ENCODE data around the gene FLOT1. TPM values are rescaled to one million over a fixed set of nuclear protein-coding genes. Genes with fewer than 3 reads are reported as not detected.

FLOT1 gene
- total and polyA plus RNA-seq, 7 experiments from 2014 or later: 59.4 to 204 (median 85.4) TPM

- DNase-seq (no peak), ATAC-seq (no peak)
- Mint-ChIP-seq H3K27ac (peak overlapping the region in 2 of 9 donors; percentile 10 to 52), H3K4me3 (no peak overlapping the region), H3K36me3 (peaks cover 0 to 3% (median 0%) of the 10 kb centered on the region in 5 donors), H3K9me3 (peaks cover 0 to 3% (median 0%) of the 10 kb centered on the region in 11 donors), H3K27me3 (peaks cover 0 to 4% (median 0%) of the 10 kb centered on the region in 5 donors), H3K4me1 (peaks cover 27 to 84% (median 65%) of the 10 kb centered on the region in 7 donors)
- H3K9me3 ChIP-seq (ENCODE audit: control insufficient read depth in 2 of 3, low read length in 3 of 3): no peaks in the 10 kb centered on the region
- CTCF ChIA-PET: interaction anchor here (0.8 to 1.9 kb wide), 2 partner anchors 12 to 46 kb away, joined by 4 to 5 read pairs; no protein-coding TSS in a partner anchor
- intact Hi-C loops (cut with micrococcal nuclease): no loop called here
- H3K36me3 ChIP-seq (ENCODE audit: control insufficient read depth in 2 of 3, insufficient read depth in 3 of 3, low read length in 3 of 3): no peaks in the 10 kb centered on the region
- no peak overlapping the region for H3K27ac ChIP-seq (ENCODE audit: low read depth, low read length)
- H3K4me1 ChIP-seq (ENCODE audit: control insufficient read depth in 2 of 2, insufficient read depth in 2 of 2, low read length in 2 of 2): peaks cover 0 to 12% of the 10 kb centered on the region in 2 donors
- H3K4me3 ChIP-seq (ENCODE audit: low read length): no peak overlapping the region
- H3K27me3 ChIP-seq (ENCODE audit: control insufficient read depth in 2 of 2, insufficient read depth in 2 of 2, low read length in 2 of 2): no peaks in the 10 kb centered on the region
- POLR2A ChIA-PET: interaction anchor here (0.6 to 1.3 kb wide), 5 partner anchors 10 to 53 kb away, joined by 3 to 9 read pairs (median 3); no protein-coding TSS in a partner anchor
Measured at GRCh38 chr6:30776390-30777154, 34.1 kb upstream of the FLOT1 start.

- no peak overlapping the region for H3K4me3 Mint-ChIP-seq
- CTCF ChIA-PET: no interaction called here
- no peak overlapping the region for H3K27ac ChIP-seq (ENCODE audit: low read depth, low read length)
- H3K27ac Mint-ChIP-seq: peak overlapping the region in 1 of 9 donors; percentile 43
- DNase-seq (no peak), ATAC-seq (no peak)
- peaks cover 0 to 3% (median 0%) of the 10 kb centered on the region in 5 donors for H3K36me3 Mint-ChIP-seq
- peaks cover 0 to 4% (median 0%) of the 10 kb centered on the region in 5 donors for H3K27me3 Mint-ChIP-seq
- peaks cover 19 to 80% (median 66%) of the 10 kb centered on the region in 7 donors for H3K4me1 Mint-ChIP-seq
- H3K4me3 ChIP-seq (ENCODE audit: low read length): no peak overlapping the region
- no peaks in the 10 kb centered on the region for H3K9me3 ChIP-seq (ENCODE audit: control insufficient read depth in 2 of 3, low read length in 3 of 3)
- intact Hi-C loops (cut with micrococcal nuclease): no loop called here
- no peaks in the 10 kb centered on the region for H3K36me3 ChIP-seq (ENCODE audit: control insufficient read depth in 2 of 3, insufficient read depth in 3 of 3, low read length in 3 of 3)
- no peaks in the 10 kb centered on the region for H3K27me3 ChIP-seq (ENCODE audit: control insufficient read depth in 2 of 2, insufficient read depth in 2 of 2, low read length in 2 of 2)
- peaks cover 3 to 15% of the 10 kb centered on the region in 2 donors for H3K4me1 ChIP-seq (ENCODE audit: control insufficient read depth in 2 of 2, insufficient read depth in 2 of 2, low read length in 2 of 2)
- POLR2A ChIA-PET: interaction anchor here (1.0 to 1.1 kb wide), 2 partner anchors 9 to 54 kb away, joined by 4 read pairs; no protein-coding TSS in a partner anchor
- H3K9me3 Mint-ChIP-seq: peaks cover 0 to 3% (median 0%) of the 10 kb centered on the region in 11 donors
Measured at GRCh38 chr6:30775104-30775503, 32.6 kb upstream of the FLOT1 start.

GRCh38 chr6:30774701-30775100, 32.2 kb upstream of the FLOT1 start:
- POLR2A ChIA-PET: interaction anchor here (1.1 kb wide), 1 partner anchor 8 kb away, joined by 4 read pairs; no protein-coding TSS in a partner anchor
- Mint-ChIP-seq H3K4me3 (no peak overlapping the region), H3K27ac (peak overlapping the region in 1 of 9 donors; percentile 63), H3K9me3 (peaks cover 0 to 3% (median 0%) of the 10 kb centered on the region in 11 donors), H3K4me1 (peaks cover 23 to 80% (median 66%) of the 10 kb centered on the region in 7 donors), H3K36me3 (peaks cover 0 to 3% (median 0%) of the 10 kb centered on the region in 5 donors), H3K27me3 (peaks cover 0 to 4% (median 0%) of the 10 kb centered on the region in 5 donors)
- intact Hi-C loops (cut with micrococcal nuclease): no loop called here
- CTCF ChIA-PET: no interaction called here
- no peak overlapping the region for H3K4me3 ChIP-seq (ENCODE audit: low read length)
- H3K27me3 ChIP-seq (ENCODE audit: control insufficient read depth in 2 of 2, insufficient read depth in 2 of 2, low read length in 2 of 2): no peaks in the 10 kb centered on the region
- H3K36me3 ChIP-seq (ENCODE audit: control insufficient read depth in 2 of 3, insufficient read depth in 3 of 3, low read length in 3 of 3): no peaks in the 10 kb centered on the region
- ATAC-seq (no peak), DNase-seq (no peak)
- no peak overlapping the region for H3K27ac ChIP-seq (ENCODE audit: low read depth, low read length)
- peaks cover 7 to 17% of the 10 kb centered on the region in 2 donors for H3K4me1 ChIP-seq (ENCODE audit: control insufficient read depth in 2 of 2, insufficient read depth in 2 of 2, low read length in 2 of 2)
- no peaks in the 10 kb centered on the region for H3K9me3 ChIP-seq (ENCODE audit: control insufficient read depth in 2 of 3, low read length in 3 of 3)

GRCh38 chr6:30770592-30770991, 28.1 kb upstream of the FLOT1 start:
- H3K27ac Mint-ChIP-seq: peak overlapping the region in 3 of 9 donors; percentile 0 to 88 (median 31)
- H3K4me3 Mint-ChIP-seq: peak overlapping the region in 1 of 10 donors; percentile 77
- intact Hi-C loops (cut with micrococcal nuclease): no loop called here
- Histone ChIP-seq H3K27me3 (ENCODE audit: control insufficient read depth in 2 of 2, insufficient read depth in 2 of 2, low read length in 2 of 2) (no peaks in the 10 kb centered on the region), H3K9me3 (ENCODE audit: control insufficient read depth in 2 of 3, low read length in 3 of 3) (no peaks in the 10 kb centered on the region), H3K4me1 (ENCODE audit: control insufficient read depth in 2 of 2, insufficient read depth in 2 of 2, low read length in 2 of 2) (peaks cover 24 to 37% of the 10 kb centered on the region in 2 donors), H3K27ac (ENCODE audit: low read depth, low read length) (no peak overlapping the region), H3K4me3 (ENCODE audit: low read length) (no peak overlapping the region), H3K36me3 (ENCODE audit: control insufficient read depth in 2 of 3, insufficient read depth in 3 of 3, low read length in 3 of 3) (no peaks in the 10 kb centered on the region)
- no peaks in the 10 kb centered on the region for H3K27me3 Mint-ChIP-seq
- ChIA-PET POLR2A (interaction anchor here (1.2 to 3.5 kb wide), 3 partner anchors 10 to 45 kb away, joined by 4 to 15 read pairs (median 9); partner anchors contain the start of gene IER3), CTCF (interaction anchor here (0.9 to 1.0 kb wide), 2 partner anchors 26 to 40 kb away, joined by 4 to 8 read pairs; no protein-coding TSS in a partner anchor)
- ATAC-seq: no peak
- no peak for DNase-seq
- peaks cover 0 to 3% (median 0%) of the 10 kb centered on the region in 5 donors for H3K36me3 Mint-ChIP-seq
- peaks cover 34 to 86% (median 70%) of the 10 kb centered on the region in 7 donors for H3K4me1 Mint-ChIP-seq
- H3K9me3 Mint-ChIP-seq: peaks cover 0 to 3% (median 0%) of the 10 kb centered on the region in 11 donors

- no peaks in the 10 kb centered on the region for H3K27me3 ChIP-seq (ENCODE audit: control insufficient read depth in 2 of 2, insufficient read depth in 2 of 2, low read length in 2 of 2)
- Mint-ChIP-seq H3K4me3 (peak overlapping the region; percentile 55 to 84 (median 80)), H3K36me3 (peaks cover 0 to 3% (median 0%) of the 10 kb centered on the region in 5 donors), H3K27ac (peak overlapping the region; percentile 7 to 95 (median 86)), H3K9me3 (peaks cover 0 to 3% (median 0%) of the 10 kb centered on the region in 11 donors), H3K27me3 (no peaks in the 10 kb centered on the region), H3K4me1 (peaks cover 34 to 89% (median 73%) of the 10 kb centered on the region in 7 donors)
- CTCF ChIA-PET: interaction anchor here (0.9 to 1.8 kb wide), 3 partner anchors 9 to 28 kb away, joined by 3 to 8 read pairs (median 7); partner anchors contain the start of gene FLOT1
- intact Hi-C loops (cut with micrococcal nuclease): loop anchor here (1.0 to 2.0 kb wide), 6 partner anchors 9 to 59 kb away; no protein-coding TSS in a partner anchor
- no peak overlapping the region for H3K27ac ChIP-seq (ENCODE audit: low read depth, low read length)
- POLR2A ChIA-PET: interaction anchor here (1.0 to 3.5 kb wide), 8 partner anchors 9 to 45 kb away, joined by 4 to 15 read pairs (median 9); partner anchors contain the start of gene IER3
- H3K4me3 ChIP-seq (ENCODE audit: low read length): no peak overlapping the region
- peaks cover 24 to 37% of the 10 kb centered on the region in 2 donors for H3K4me1 ChIP-seq (ENCODE audit: control insufficient read depth in 2 of 2, insufficient read depth in 2 of 2, low read length in 2 of 2)
- DNase-seq (no peak), ATAC-seq (no peak)
- no peaks in the 10 kb centered on the region for H3K36me3 ChIP-seq (ENCODE audit: control insufficient read depth in 2 of 3, insufficient read depth in 3 of 3, low read length in 3 of 3)
- H3K9me3 ChIP-seq (ENCODE audit: control insufficient read depth in 2 of 3, low read length in 3 of 3): no peaks in the 10 kb centered on the region
Measured at GRCh38 chr6:30769853-30770524, 27.5 kb upstream of the FLOT1 start.

Measured in naive thymus-derived CD4-positive, alpha-beta T cell (primary cell).